Loucy (cell line): ENCODE measurements around the gene TRAF2.
"Not testable (repeated sequence)": the region's sequence is repeated elsewhere in the genome, so short reads cannot be mapped to it uniquely, and the experiment has no call there.

Experiments used
- H2AFZ ChIP-seq: fragments of 200-600 bp; sonication (generic); 2 replicates; pipeline ENCODE4 v1.6.0; 2016; ENCODE audit warnings: antibody characterized with exemption, mild to moderate bottlenecking, low read length, moderate library complexity
- H3F3A ChIP-seq: fragments of 200-600 bp; 2 replicates; pipeline ENCODE4 v1.6.0; 2016; ENCODE audit warnings: antibody characterized with exemption, low read depth, mild to moderate bottlenecking
- H3K27me3 ChIP-seq: fragments of 200-600 bp; sonication (generic); 2 replicates; pipeline ENCODE4 v1.6.1; 2014; ENCODE audit warnings: low read length, mild to moderate bottlenecking; ENCODE audit not compliant: insufficient read depth, poor library complexity, severe bottlenecking
- H3K36me3 ChIP-seq: fragments of 200-600 bp; sonication (generic); 2 replicates; pipeline ENCODE4 v1.6.1; 2016; ENCODE audit warnings: low read length; ENCODE audit not compliant: insufficient read depth
- H3K4me1 ChIP-seq: fragments of 200-600 bp; sonication (generic); 2 replicates; pipeline ENCODE4 v1.5.1; 2014; ENCODE audit warnings: low read length, mild to moderate bottlenecking; ENCODE audit not compliant: insufficient read depth, poor library complexity, severe bottlenecking
- H3K4me2 ChIP-seq: fragments of 200-600 bp; sonication (generic); 2 replicates; pipeline ENCODE4 v1.6.0; 2014; ENCODE audit warnings: antibody characterized with exemption, low read length, low read depth, mild to moderate bottlenecking; ENCODE audit not compliant: poor library complexity, severe bottlenecking
- H3K4me3 ChIP-seq: fragments of 200-600 bp; sonication (generic); 2 replicates; pipeline ENCODE4 v1.5.1; 2014; ENCODE audit warnings: low read length, mild to moderate bottlenecking, mixed read lengths; ENCODE audit not compliant: poor library complexity, severe bottlenecking
- H3K79me2 ChIP-seq: fragments of 200-600 bp; sonication (generic); 2 replicates; pipeline ENCODE4 v1.6.1; 2014; ENCODE audit warnings: low read length; ENCODE audit not compliant: insufficient read depth
- H3K9ac ChIP-seq: fragments of 200-600 bp; sonication (generic); 2 replicates; pipeline ENCODE4 v1.6.0; 2014; ENCODE audit warnings: mild to moderate bottlenecking, low read depth, low read length, moderate library complexity; ENCODE audit not compliant: poor library complexity, severe bottlenecking
- H3K9me2 ChIP-seq: fragments of 200-600 bp; sonication (generic); replicated peaks from 2 replicates; pipeline ENCODE4 v1.6.1; 2016; ENCODE audit warnings: low read depth, low read length, mixed read lengths
- H3K9me3 ChIP-seq: fragments of 200-600 bp; sonication (generic); 2 replicates; pipeline ENCODE4 v1.6.1; 2014; ENCODE audit warnings: mild to moderate bottlenecking, antibody characterized with exemption, low read length, low read depth; ENCODE audit not compliant: insufficient read depth
- H4K20me1 ChIP-seq: fragments of 200-600 bp; sonication (generic); 2 replicates; pipeline ENCODE4 v1.6.0; 2014; ENCODE audit warnings: antibody characterized with exemption, low read length, mild to moderate bottlenecking; ENCODE audit not compliant: insufficient read depth, poor library complexity, severe bottlenecking
- CTCF ChIP-seq: fragments of 200-600 bp; sonication (generic); conservative IDR thresholded peaks from 2 replicates; pipeline ENCODE4 v1.5.1; 2014; ENCODE audit warnings: mild to moderate bottlenecking, antibody characterized with exemption, low read length
- EZH2phosphoT487 ChIP-seq: fragments of 200-600 bp; IDR thresholded peaks from 2 replicates; pipeline ENCODE4 v1.6.1; 2018; ENCODE audit warnings: antibody characterized with exemption, mild to moderate bottlenecking, moderate library complexity, borderline replicate concordance

The TRAF2 gene

GRCh38 chr9:136843801-136844740 is 42.2 kb upstream of the TRAF2 start:
- not testable (repeated sequence) for H3K9me3 ChIP-seq, H3K79me2 ChIP-seq, H3K9me2 ChIP-seq, H4K20me1 ChIP-seq, H2AFZ ChIP-seq, H3K27me3 ChIP-seq, H3F3A ChIP-seq, H3K4me3 ChIP-seq, H3K9ac ChIP-seq, H3K36me3 ChIP-seq
- peak; percentile 54 for TF ChIP-seq CTCF
- Histone ChIP-seq H3K4me2 (peak overlapping the region; percentile 37), H3K4me1 (peaks cover 11% of the 10 kb centered on the region)

- Histone ChIP-seq H3K4me2 (no peak overlapping the region), H3K4me3 (no peak overlapping the region), H3K36me3 (no peaks in the 10 kb centered on the region), H3K9ac (no peak overlapping the region), H3K79me2 (peaks cover 7% of the 10 kb centered on the region; the same call in 1 of the 2 replicates), H3F3A (no peaks in the 10 kb centered on the region), H3K4me1 (peaks cover 11% of the 10 kb centered on the region), H4K20me1 (peaks cover 13% of the 10 kb centered on the region), H3K9me3 (no peaks in the 10 kb centered on the region), H2AFZ (no peak overlapping the region), H3K9me2 (no peaks in the 10 kb centered on the region), H3K27me3 (no peaks in the 10 kb centered on the region)
- TF ChIP-seq CTCF = no peak
- TF ChIP-seq EZH2phosphoT487 = no peak
Measured at GRCh38 chr9:136844761-136845464, 41.4 kb upstream of the TRAF2 start.

GRCh38 chr9:136845465-136846260 is 40.7 kb upstream of the TRAF2 start:
- Histone ChIP-seq H3K4me3 (no peak overlapping the region), H3K9me3 (no peaks in the 10 kb centered on the region), H3K36me3 (no peaks in the 10 kb centered on the region), H2AFZ (no peak overlapping the region), H3K4me1 (peaks cover 15% of the 10 kb centered on the region), H3K4me2 (no peak overlapping the region), H3K79me2 (peaks cover 15% of the 10 kb centered on the region; the same call in 1 of the 2 replicates), H3K9me2 (no peaks in the 10 kb centered on the region), H3K27me3 (no peaks in the 10 kb centered on the region), H3F3A (no peaks in the 10 kb centered on the region), H4K20me1 (peaks cover 20% of the 10 kb centered on the region), H3K9ac (no peak overlapping the region)
- TF ChIP-seq EZH2phosphoT487 (no peak), CTCF (no peak)
